ENCODE measurements around the gene PRAMEF1.

GRCh38 chr1:12761781-12762180, 29.4 kb upstream of the PRAMEF1 start:
- no peak for TF ChIP-seq CTCF (IDR thresholded peaks at IDR 0.05; ENCODE audit: low read length)
- TF ChIP-seq EZH2 (optimal IDR thresholded peaks at IDR 0.05; ENCODE audit: low read depth, low read length): no peak

Data from MM.1S (cell line).